WERI-Rb-1 (cell line): ENCODE data around the gene GPS1.
A peak's percentile ranks its signal among the peaks of the same experiment; 100 is the strongest.

Source experiments
- DNase-seq: peaks from one replicate; pipeline ENCODE4 v3.0.0-alpha.2; 2020
- H3K27ac ChIP-seq: fragments of 250-450 bp; sonication (Bioruptor Pico); 2 replicates; pipeline ENCODE4 v1.5.1; 2020; ENCODE audit warnings: mild to moderate bottlenecking, moderate library complexity
- H3K27me3 ChIP-seq: fragments of 250-450 bp; sonication (Bioruptor Pico); 2 replicates; pipeline ENCODE4 v1.5.1; 2021; ENCODE audit warnings: mild to moderate bottlenecking, low read depth, moderate library complexity; ENCODE audit not compliant: insufficient read depth, severe bottlenecking
- H3K36me3 ChIP-seq: fragments of 250-450 bp; sonication (Bioruptor Pico); 2 replicates; pipeline ENCODE4 v1.5.1; 2020; ENCODE audit warnings: mild to moderate bottlenecking, moderate library complexity
- H3K4me3 ChIP-seq: 2 replicates; pipeline ENCODE4 v1.5.1; 2011; ENCODE audit warnings: low read depth, mild to moderate bottlenecking, control low read depth, low read length
- H3K9me3 ChIP-seq: fragments of 250-450 bp; sonication (Bioruptor Pico); 2 replicates; pipeline ENCODE4 v1.5.1; 2021; ENCODE audit warnings: mild to moderate bottlenecking, moderate library complexity; ENCODE audit not compliant: severe bottlenecking
- CTCF ChIP-seq: IDR thresholded peaks from 2 replicates; pipeline ENCODE4 v1.5.1; 2011; ENCODE audit warnings: low read depth, mild to moderate bottlenecking, control low read depth, inconsistent platforms, low read length

The GPS1 gene

GRCh38 chr17:82072827-82073226 lies 21.1 kb downstream of the GPS1 start:
- H3K27ac ChIP-seq, result no peak overlapping the region
- H3K4me3 ChIP-seq, result no peak overlapping the region
- no peaks in the 10 kb centered on the region for H3K27me3 ChIP-seq
- DNase-seq, result no peak
- peaks cover 16% of the 10 kb centered on the region for H3K36me3 ChIP-seq
- TF ChIP-seq CTCF, result no peak
- H3K9me3 ChIP-seq, result no peaks in the 10 kb centered on the region

DNA sequence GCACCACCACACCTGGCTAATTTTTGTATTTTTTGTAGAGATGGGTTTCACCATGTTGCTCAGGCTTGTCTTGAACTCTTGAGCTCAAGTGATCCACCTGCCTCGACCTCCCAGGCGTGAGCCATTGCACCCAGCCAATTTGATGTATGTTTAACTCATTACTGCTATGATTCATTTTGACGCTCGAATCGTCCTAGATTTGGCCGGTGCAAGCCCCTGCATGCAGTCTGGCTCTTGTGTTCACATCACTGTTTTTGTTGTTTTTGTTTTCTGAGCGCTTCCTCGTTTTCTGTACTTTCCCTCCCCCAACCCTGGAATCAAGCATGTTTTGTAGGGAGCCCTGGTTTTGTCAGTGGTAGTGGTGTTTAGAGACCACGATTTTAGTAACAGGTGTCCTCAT lies 21.7 kb downstream of the GPS1 start:
- Histone ChIP-seq H3K9me3 (no peaks in the 10 kb centered on the region), H3K27me3 (no peaks in the 10 kb centered on the region), H3K4me3 (no peak overlapping the region), H3K36me3 (peaks cover 23% of the 10 kb centered on the region), H3K27ac (no peak overlapping the region)
- DNase-seq, result no peak
- no peak for TF ChIP-seq CTCF

DNA sequence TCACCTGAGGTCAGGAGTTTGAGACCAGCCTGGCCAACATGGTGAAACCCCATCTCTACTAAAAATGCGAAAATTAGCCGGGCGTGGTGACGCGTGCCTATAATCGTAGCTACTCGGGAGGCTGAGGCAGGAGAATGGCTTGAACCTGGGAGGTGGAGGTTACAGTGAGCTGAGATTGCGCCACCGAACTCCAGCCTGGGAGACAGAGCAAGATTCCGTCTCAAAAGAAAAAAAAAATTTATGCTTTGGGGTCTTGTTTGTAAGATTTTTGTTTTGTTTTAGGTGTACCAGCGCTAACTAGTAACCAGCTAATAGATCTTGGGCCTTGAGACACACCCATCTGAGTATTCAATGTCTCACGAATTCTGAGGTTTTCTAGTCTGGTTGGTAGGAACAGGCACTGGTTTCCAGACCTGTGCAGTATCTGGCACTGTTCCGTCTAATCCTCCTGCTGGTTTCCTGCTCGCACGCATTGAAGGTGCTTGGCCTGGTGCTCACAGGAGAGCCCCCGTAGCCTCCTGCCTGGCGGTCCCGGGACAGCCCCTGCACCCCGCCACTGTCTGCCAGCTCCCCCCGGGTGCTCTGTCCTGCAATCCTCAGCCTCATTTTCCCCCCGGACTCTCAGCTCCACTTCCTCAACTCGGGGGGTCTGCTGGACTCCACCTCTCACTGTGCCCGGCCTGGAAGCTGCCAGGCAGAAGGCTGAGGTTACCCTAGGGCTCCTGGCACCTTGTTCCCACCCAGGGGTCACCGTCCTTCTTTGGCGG lies 24.5 kb downstream of the GPS1 start:
- Histone ChIP-seq H3K27me3 (no peaks in the 10 kb centered on the region), H3K9me3 (no peaks in the 10 kb centered on the region), H3K27ac (no peak overlapping the region; the same call in 1 of the 2 replicates), H3K4me3 (no peak overlapping the region), H3K36me3 (peaks cover 48% of the 10 kb centered on the region)
- DNase-seq, result no peak
- no peak for TF ChIP-seq CTCF

DNA sequence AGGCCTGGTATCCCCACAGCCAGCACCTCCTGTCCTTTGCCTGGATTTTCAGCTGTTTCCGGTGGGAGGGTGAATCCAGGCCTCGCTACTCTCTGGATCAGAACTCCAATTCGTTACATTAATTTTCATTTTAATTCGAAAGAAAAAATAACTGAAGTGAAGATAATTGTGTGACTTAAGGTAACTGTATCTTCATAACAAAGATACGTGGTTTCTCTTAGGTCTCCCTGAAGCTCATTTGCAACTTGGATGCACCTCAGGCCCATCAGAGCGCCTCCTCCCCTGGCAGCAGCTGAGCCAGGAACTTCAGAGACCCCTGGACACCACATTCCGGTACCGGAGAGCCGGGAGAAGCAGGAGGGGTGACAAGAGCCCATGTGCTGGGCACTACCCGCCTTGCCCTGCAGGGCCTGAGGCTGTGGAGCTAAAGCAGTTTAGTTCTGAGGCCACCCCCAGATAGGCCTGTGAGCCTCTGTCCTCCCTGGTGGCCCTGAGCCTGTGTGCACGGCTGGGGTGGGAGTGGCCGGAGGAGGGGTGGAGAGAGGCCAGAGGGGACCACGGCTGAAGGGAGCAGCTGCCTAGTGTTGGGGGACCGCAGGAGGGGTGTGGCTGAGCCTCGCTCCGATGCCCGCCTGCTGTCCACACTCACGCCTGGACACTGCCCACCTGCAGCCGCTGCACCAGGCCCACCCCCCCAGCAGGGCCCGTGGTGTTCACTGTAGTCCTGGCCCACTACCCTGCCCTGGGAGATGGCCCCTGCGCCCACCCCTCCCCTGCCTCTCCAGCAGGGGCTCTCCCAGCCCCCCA lies 25.3 kb downstream of the GPS1 start:
- Histone ChIP-seq H3K27me3 (no peaks in the 10 kb centered on the region), H3K4me3 (no peak overlapping the region), H3K27ac (no peak overlapping the region), H3K9me3 (no peaks in the 10 kb centered on the region), H3K36me3 (peaks cover 54% of the 10 kb centered on the region)
- TF ChIP-seq CTCF, result no peak
- no peak for DNase-seq

GRCh38 chr17:82077617-82078358 lies 26.1 kb downstream of the GPS1 start:
- DNase-seq, result no peak
- H3K4me3 ChIP-seq, result no peak overlapping the region
- H3K9me3 ChIP-seq, result no peaks in the 10 kb centered on the region
- H3K27ac ChIP-seq, result peak overlapping the region; percentile 10; the same call in 1 of the 2 replicates
- TF ChIP-seq CTCF, result no peak
- no peaks in the 10 kb centered on the region for H3K27me3 ChIP-seq
- H3K36me3 ChIP-seq, result peaks cover 62% of the 10 kb centered on the region
